ENCODE measurements around the gene CBX2.

The CBX2 gene

DNA sequence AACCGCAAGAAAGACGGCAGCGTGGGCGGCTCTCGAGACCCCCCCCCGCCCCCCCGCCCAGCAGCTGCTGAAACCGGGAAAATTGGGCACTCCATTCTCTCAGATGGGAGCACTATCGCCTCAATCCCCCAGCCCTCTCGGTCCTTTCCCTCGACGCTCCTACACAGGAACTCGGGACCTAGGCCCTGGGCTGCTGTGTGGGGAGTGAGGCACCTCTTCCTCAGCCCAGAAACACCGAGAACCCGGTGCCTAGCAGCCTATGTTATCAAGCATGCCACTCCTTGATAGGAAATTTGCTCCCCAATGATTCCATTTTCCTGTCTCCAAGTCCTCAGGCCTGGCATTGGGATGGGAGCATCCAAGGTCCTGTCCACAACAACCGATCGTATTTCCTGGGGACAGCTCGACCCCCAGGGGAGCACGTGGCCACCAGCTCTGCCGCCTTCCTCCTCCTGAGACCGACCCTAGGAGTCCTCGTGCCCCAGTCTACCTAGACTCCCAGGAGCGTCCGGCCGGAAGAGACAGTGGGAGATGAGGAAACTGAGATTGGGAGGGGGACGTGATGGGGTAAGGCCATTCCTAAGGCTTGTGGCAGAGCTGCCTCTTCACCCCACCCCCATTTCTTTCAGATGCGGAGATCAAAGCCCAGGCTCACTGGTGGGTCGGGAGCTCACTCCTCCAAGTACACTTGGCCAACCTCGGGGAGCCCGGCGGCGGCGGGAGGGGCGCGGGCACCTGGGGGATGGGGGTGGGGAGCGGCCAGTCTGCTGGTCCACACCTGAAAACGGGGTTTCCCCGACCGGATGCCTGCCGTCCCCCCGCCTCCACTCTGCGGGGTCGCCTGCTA is 36.4 kb downstream of the CBX2 start:
- no peak for DNase-seq

DNA sequence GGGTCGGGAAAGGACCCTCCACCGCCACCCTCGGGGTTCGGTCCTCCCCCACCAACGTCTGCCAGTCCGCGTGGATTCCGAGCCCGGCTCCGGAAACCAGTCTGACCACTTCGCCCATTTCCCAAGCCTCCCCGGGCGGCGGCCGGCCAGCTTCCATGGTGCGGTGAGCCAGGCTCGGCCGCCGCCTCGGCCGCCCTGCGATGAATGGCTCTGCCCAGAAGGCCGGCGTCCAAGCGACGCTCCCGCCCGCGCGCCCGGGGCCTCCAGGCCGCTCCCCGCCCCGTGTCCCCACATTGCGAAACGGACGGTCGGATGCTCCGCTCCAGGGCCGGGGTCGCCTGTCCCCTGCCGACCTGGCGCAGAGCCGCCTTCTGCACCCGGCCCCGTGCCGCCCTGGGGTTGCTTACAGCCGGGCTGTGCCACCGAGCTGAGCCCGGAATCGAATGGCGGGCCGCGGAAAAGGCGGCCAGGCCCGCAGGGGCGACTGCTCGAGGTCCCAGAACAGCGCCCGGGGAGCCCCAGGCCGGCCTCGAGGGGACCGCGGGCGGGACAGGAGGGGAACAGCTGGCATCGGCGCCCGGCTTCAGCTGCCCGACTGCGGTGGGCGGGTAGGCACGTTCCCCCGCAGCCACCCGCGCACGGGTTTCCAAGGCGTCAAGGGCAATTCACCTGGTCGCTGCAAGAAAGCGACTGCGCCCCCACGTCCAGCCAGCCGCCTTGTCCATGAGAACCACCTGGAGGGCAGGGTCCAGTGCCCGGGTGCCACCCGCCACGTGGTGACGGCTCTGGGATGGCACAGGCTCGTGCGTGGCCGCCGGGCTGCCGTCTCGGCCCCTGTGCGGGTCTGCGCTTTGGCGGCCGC is 37.3 kb downstream of the CBX2 start:
- DNase-seq = no peak

DNA sequence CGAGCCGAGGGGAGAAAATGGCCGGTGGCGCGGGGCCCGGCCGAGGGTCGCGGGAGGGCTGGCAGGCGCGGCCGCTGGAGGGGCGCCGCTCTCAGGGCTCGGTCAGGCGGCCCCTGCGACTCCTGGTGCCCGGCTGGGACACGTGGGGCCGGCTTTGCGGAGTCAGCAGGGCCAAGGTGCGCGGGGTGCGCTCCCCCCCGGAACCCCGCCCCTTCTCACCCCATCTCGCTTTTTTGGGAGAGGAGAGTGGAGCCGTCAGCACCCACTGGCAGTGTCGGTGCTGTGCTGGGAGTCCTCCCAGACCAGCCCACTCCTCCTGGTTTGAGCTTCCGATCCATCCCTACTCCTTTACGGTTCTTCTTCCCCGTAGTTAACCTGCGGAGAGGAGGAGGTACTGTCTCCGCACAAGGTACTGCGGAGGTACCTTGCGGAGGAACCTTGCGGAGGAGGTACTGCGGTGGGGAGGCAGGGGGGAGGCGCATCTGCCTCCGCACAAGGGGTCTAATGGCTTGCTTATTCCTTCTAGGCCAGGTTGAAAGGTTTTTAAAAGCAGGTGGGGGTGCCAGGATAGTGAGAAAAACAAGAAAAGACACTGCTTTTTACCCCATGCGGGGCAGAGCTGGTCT is 38.0 kb downstream of the CBX2 start:
- no peak for DNase-seq

DNA sequence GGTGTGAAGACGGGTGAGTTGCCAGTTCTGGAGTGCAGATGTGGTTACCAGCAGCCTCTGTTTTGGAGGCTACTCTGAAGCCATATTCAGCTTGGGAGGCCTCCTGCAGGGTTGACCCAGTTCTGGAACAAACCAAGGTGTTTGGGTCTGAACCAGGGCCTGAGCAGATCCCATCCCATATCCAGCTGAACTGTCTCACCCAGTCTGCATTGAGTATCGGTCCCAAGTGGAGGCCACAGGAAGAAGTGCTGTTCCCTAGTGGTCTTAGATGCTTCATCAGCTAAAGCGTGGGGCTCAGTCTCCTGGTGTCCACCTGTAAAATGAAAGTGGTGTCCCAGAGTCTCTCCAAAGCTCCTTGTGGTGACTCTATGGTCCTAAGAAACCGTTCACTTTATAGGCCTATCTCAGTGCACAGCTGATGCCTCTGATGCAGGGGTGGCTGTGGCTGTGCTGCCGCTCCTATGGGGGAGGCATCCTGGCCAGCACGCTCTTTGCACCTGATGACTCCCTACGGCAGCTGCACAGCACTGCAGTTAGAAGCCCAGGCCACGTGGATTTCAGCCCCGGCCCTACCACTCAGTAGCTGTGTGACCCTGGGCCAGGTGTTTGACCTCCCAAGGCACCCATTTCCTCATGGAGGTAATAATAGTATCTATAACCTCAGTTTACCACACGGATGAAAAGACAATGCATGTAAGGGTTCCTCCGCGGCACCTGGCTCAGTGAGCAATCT is 40.2 kb downstream of the CBX2 start:
- DNase-seq = no peak

DNA sequence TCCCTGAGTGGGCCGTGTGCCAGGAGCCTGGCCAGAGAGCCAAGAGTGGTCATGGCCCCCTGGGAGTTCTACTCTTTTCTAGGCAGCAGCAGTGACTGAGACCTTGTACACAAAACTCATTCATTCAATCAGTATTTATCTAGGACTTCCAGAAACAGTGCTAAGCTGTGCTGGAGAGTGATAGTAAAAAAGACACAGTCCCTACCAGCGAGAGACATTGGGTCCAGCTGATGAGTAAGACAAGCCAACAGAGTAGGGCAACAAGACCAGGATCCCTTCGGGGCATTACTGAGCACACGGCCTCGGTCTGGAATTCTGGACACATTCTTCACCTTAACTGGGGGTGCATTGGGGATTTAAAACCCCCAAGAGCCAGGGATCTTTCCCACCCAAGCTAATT is 41.1 kb downstream of the CBX2 start:
- DNase-seq = no peak

DNA sequence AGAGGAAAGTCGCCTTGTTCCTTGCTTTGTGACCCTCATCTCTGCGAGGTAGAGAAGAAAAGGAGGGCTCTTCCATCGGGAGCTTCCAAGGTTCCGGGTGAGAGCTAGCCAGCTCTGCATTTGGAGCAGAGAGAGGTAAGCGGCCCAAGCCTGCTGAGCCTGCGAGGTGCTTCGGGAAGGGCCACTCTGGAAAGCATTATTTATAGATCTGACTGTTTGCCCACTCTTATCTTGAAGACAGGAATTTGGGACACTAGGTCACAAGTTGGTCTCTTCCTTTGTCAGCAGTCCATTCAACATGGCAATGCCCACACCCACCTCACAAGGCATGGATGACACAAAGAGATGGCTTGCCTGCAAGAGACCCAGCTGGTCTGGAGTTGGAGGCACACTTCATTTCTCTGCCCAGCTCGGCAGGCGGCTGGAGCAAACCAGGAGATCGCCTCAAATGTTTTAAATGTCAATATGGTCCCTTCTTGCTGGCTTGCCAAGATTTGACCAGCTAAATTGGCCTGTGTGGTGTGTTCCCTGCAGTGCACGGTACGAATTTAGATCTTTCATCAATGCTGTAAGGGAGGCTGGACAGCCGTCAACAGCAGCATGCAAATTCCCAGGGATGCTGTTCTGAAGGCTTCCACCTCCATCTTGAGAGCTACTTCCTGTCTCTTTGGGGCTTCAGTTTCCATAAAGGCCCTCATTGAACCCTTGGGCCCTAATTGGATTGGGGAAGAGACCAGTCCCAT is 41.8 kb downstream of the CBX2 start:
- DNase-seq = no peak

DNA sequence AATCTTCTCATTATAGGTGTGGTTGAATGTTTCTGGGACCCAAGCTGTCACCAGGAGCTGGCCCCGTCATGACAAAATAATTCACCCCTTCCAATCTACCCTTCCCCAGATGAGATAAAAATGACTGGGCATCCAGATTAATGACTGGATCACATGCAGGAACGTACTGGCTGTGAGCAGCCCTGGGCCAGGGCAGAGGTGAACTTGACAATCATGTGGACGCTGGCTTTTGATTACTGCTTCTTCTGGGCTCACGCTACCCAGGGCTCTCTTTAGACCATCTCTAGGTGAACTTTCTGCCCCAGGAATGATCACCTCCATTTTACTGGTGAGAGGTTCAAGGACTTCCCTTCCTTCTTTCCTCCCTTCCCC is 43.0 kb downstream of the CBX2 start:
- no peak for DNase-seq

DNA sequence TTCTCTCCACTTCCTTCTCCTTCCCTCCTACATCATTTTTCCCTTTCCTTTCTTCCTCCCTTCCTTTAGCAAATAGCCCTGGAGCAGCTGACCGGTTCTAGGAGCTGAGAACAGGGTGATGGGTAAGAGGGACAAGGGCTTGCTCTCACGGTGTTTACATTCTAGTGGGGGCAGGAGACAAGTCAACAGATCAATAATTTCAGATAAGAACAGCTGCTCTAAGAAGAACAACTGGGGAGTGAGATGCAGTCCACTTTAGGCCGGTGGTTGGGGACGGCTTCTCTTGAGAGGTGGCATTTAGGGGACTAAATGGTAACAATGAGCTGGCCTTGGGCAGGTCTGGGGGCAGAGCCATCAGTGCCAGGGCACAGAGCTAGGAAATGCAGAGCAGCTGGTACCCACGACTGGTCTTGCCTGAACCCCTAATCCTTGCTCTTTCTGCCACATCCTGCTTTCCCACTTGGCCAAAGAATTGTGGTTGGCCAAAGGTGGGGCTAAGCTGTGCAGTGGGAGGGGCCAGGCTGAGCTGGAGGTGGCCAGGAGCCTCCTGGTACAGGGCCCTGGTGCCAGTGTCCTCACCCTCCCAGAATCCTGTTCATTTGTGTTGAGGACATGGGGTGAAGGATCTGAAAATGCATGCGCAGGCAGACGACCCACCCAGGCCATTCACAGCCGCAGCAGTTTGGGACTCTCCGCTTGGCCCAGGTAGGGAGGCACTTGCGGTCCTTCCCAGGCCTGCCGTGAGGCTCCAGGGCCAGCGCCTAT is 43.6 kb downstream of the CBX2 start:
- DNase-seq = peak; percentile 38

DNA sequence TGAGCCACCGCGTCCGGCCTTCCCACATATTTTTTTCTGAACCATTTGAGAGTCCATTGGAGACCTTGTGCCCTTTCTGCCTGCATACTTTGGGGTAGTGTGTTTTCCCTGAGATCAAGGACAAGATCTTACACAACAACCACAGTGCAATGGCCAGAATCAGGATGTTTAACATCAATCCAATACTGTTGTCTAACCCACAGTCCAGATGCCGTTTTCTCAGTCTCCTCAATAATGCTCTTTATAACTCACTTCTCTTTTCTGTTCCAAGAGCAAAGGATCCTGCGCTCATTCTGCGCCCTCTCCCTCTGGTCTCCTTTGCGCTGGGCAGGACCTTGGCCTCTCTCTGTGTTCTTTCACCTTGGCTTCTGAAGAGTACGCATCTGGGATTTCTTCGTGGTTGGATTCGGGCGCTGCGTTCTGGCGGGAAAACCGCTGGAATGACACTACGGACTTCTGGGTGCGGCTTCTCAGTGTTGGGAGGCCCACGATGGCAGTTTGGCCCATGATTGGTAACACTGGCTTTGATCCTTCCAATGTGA is 44.7 kb downstream of the CBX2 start:
- DNase-seq = no peak

DNA sequence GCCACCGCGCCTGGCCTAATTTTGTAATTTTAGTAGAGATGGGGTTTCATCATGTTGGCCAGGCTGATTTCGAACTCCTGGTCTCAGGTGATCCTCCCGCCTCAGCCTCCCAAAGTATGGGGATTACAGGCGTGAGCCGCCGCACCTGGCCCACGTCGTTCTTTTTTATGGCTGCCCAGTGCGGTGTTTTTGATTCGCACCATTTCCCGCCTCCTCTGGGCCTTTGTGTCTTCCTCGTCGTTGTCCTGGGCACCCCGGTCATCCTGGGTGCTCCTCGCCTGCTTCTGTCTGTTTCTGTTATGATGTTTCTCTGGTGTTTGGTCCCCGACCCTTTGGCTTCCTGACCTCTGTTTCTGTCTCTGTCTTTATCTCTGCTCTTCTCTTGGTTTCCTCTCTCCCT is 46.3 kb downstream of the CBX2 start:
- DNase-seq = no peak

DNA sequence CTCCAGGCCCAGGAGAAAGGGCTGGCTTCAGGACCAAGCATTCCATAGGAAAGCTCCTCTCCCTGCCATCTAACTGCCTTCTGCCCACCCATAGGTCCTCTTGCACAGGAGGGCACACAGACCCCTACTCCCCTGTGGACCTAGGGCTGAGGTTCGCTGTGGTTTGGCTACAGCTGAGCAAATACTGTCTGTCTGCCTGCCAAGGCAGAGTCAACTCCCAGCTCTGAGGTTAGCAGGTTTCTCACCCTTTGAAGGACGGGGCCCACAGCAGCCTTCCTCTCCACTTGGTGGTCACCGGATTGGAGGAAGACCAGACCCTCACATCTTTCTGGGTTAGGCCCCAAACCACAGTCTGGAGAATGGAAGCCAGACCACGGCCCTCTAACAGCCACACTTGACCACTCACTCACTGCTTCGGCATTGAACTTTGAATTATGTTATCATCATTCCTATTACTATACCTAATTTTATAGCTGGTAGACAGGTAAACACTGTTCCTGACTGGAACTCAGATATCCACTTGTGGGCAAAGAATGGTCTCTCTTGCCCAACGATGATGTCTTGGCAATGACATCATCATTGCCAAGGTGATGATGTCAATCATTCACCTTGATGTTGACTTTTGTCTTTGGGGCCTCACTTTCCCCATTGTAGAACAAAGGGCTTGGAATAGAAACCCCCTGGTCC is 47.1 kb downstream of the CBX2 start:
- DNase-seq = no peak

DNA sequence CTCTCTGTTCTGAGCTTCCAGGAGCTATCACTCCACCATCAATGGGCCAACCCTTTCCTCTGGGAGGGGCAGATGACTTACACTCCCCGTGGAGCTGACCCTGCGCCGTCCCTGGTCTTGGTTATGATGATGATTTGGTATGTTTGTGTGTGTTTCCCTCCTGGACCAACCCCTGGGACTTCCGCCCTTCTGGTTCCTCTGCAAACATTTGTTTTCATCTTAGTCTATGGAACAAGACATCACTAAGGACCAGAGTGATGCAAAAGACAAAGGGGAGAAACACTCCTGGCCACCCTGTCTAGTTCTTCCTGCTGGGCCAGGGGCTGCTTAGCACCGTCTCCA is 47.6 kb downstream of the CBX2 start:
- DNase-seq = no peak

DNA sequence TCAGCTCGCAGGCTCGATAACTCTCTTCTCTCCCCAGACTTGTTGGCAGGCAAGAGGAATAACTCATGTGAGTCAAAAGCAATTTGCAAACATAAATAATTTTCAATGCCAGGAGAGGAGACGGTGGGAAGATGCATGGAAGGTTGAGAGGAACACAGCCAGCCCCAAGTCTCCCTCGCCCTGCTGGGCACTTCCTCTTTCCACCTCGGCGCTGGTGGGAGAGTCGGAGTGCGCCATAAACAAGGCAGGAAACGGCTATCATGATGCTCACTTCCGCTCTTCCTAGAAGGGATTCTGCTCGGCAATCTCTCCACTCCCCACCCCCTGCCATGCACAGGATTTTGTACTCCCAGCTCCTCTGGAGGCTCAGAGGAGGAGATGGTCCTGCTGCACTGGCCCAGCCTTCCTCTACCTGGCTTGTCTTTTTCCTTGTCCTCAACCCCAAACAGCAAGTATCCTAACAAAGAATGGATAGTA is 48.3 kb downstream of the CBX2 start:
- DNase-seq = no peak

DNA sequence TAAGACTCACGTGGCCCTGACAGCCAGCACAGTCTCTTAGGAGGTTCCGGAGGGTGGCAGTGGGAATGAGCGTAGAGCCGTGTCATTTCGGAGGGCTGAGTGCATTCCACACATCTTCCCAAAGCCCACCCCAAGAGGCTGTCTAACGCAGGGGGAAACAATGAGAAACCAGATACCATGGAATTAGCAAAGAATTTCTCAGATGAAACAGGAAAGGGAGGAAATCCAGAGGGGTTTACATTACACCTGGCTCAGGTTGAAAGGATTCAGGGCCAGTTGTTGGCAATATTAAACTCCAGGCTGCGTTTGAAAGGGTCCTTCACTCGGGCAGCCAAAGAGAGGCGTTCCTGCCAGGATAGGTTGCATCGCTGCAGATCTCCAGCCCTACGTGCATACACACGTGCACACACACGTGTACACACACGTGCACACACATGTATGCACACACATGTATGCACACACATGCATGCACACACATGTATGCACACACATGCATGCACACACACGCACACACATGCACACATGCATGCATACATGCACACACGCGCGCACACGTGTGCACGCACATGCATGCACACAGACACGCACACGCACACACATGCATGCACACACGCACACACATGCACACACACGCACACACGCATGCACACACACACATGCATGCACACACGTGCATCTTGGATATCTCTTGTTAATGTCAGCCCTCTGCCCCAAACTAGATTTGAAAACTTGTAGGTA is 49.1 kb downstream of the CBX2 start:
- no peak for DNase-seq

DNA sequence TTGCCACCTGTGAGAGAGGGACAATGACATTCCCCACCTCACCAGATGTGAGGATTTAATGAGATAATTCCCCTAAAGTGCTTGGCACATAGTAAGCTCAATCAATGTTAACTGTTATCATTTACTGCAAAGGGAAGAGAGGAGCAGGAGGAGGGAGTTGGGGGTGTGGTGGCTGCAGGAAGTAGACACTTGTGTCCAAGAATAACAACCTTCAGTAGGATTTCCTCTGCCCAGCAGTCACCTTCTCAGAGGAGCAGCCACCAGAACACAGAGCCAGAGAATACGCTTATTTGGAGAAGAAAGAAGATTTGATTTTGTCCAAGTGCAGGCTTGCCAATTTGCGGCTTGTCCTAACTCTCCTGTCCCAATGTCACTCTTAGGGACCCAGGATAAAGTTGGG is 51.1 kb downstream of the CBX2 start:
- peak; percentile 70 for DNase-seq

DNA sequence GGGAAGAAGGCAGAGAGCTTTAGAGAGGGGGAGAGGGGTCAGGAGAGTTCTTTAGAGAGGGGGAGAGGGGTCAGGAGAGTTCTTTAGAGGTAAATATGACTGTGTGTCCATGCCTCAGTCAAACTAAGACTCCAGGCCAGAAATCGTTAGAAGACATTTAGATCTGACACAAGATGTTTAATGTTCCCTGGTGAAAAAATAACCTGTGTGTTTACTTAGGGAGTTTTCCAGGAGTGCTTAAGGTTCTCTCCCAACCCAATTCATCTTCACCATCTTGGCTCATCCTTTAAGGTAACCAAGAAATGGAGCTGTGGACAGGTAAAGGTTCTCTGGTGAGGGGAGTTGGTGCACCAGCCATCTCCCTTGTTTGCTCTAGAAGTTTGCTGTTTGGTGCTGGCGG is 51.5 kb downstream of the CBX2 start:
- no peak for DNase-seq

DNA sequence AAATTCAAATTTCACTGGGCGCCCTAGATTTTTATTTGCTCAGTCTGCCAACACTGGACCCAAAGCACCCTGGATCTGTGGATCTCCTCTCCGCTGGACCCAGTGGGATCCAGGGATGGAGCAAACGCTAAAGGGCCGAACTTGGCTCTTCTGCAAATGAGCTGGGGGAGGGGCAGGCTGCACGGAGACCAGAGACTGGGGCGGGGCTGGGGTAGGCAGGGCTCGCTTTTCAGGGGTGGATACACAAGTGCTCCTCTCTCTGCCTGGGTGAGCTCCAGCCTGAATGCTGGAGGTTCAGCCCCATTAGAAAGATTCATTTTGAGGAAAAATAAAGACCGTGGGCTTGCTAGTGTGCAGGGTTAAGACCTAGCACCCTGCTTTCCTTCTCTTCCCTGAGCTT is 52.4 kb downstream of the CBX2 start:
- no peak for DNase-seq

DNA sequence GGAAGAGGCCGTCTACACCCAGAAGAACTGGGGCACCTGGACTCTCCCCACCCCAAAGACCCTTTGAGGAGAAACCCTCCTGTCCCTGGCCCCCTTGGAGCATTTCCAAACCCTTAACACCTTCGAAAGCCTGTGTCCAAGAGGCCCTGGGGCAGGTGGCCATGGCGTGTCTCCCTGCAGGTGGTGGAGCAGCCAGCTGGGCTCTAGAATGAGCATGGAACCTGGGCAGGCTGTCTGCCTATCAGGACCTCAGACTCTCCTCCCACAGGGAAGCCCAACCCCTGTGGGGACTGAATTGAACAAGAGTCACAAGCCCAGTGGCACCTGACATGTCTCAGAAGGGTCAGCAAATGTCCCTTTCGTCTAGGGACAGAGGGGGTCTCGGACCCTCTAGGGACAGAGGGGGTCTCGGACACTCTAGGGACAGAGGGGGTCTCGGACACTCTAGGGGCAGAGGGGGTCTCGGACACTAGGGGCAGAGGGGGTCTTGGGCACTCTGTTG is 52.9 kb downstream of the CBX2 start:
- peak; percentile 46 for DNase-seq

All from NCI-H510A treated with DMSO at 0.1 percent for 48 hours (cell line).